ENCODE data around the gene TIMM50.

Gene TIMM50

DNA sequence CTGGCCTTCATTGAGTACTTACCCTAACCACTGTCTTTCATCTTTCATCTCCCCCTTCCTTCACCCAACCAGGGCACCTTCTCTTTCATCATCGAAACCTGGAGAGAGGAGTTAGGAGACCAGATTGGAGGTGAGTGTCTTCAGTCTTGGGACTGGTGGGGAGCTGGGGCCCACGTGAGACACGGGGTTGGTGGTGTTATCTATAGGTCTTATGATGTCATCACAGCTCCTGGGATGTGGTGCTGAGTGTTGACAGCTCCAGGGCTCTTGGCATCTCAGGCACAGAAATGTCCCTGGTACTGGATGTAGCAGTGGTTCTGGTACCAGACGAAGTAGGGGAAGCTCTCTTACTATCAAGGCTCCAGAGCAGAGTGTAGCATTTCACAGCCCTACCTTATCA is 19.9 kb downstream of the TIMM50 start:
- TF ChIP-seq, protein P1, sequence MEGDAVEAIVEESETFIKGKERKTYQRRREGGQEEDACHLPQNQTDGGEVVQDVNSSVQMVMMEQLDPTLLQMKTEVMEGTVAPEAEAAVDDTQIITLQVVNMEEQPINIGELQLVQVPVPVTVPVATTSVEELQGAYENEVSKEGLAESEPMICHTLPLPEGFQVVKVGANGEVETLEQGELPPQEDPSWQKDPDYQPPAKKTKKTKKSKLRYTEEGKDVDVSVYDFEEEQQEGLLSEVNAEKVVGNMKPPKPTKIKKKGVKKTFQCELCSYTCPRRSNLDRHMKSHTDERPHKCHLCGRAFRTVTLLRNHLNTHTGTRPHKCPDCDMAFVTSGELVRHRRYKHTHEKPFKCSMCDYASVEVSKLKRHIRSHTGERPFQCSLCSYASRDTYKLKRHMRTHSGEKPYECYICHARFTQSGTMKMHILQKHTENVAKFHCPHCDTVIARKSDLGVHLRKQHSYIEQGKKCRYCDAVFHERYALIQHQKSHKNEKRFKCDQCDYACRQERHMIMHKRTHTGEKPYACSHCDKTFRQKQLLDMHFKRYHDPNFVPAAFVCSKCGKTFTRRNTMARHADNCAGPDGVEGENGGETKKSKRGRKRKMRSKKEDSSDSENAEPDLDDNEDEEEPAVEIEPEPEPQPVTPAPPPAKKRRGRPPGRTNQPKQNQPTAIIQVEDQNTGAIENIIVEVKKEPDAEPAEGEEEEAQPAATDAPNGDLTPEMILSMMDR (IDR thresholded peaks at IDR 0.05; ENCODE audit: borderline replicate concordance, control extremely low read depth, extremely low read depth, insufficient read depth, missing control alignments), result no peak
- in situ Hi-C loops (cut with MboI; ENCODE audit: low sequenced_read_pairs, unreplicated experiment), result no loop called here

DNA sequence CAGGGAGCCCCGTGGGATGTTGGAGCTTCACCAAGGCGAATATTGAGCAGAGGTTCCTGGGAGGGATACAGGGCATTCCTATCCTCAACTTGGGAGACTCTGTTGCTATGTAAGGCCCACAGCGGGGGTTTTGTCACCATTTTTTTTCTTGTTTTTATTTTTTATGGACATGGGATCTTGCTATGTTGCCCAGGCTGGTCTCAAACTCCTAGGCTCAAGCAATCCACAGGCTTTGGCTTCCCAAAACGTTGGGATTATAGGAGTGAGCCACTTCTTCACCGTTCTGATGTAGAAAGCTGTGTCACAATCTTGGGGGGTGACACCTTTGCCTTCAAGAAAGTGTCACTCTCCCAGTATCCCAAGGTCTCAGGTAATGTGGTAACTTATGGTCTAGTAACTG is 20.7 kb downstream of the TIMM50 start:
- TF ChIP-seq, protein P1 (IDR thresholded peaks at IDR 0.05; ENCODE audit: borderline replicate concordance, control extremely low read depth, extremely low read depth, insufficient read depth, missing control alignments), result no peak
- in situ Hi-C loops (cut with MboI; ENCODE audit: low sequenced_read_pairs, unreplicated experiment), result no loop called here
- no peak for DNase-seq (ENCODE audit: low spot score)

More for the DNA sequence above, 19.9 kb downstream of the TIMM50 start:
- DNase-seq (ENCODE audit: low spot score), result no peak

DNA sequence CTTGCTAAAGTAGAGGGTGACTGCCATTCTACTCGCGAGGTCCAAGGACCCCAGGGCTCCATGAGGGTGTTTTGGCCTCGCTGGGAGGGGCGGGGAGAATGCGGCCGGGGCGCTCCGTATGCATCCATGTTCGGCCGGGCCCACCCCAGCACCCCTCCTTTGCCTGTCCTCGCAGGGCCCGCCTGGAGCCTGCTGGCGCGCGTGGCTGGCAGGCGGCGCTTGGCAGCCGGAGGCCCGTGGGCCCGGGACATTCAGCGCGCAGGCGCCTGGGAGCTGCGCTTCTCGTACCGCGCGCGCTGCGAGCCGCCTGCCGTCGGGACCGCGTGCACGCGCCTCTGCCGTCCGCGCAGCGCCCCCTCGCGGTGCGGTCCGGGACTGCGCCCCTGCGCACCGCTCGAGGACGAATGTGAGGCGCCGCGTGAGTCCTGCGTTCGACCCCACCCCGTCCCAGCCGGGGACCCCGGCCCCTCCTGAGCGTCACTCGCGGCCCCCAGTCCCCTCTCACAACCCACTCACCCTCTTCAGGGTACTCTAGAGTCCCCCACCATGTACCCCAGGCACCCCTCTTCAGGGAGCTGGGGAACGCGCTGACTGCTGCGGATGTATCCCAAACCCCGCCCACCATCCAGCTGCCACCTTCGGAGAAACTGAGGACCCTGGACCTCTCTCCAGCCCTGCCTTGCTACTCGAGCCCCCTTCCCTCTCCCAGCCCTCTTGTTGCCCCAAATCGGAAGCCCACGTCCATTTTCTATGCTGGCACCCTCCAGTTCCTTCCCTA is 22.2 kb downstream of the TIMM50 start:
- peak; percentile 91 for DNase-seq (ENCODE audit: low spot score)
- TF ChIP-seq, protein P1 (IDR thresholded peaks at IDR 0.05; ENCODE audit: borderline replicate concordance, control extremely low read depth, extremely low read depth, insufficient read depth, missing control alignments), result peak; percentile 92
- in situ Hi-C loops (cut with MboI; ENCODE audit: low sequenced_read_pairs, unreplicated experiment), result no loop called here

DNA sequence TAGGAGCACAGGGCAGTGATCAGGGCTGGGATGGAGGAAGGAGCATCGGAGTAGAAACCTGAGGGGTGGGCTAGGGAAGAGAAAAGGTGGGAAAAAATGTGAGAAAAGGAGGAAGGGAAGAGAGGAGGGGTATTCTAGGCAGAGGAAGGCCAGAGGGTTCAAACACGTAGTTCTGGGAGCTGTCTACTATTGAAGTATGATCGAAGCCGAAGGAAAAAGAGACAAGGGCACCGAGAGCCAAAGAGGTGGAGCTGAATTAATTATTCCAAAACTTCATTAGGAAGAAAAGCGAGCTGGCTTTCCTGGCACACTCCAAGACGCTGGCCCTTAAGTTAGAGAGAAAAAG is 25.9 kb downstream of the TIMM50 start:
- DNase-seq (ENCODE audit: low spot score), result no peak
- in situ Hi-C loops (cut with MboI; ENCODE audit: low sequenced_read_pairs, unreplicated experiment), result no loop called here
- TF ChIP-seq, protein P1 (IDR thresholded peaks at IDR 0.05; ENCODE audit: borderline replicate concordance, control extremely low read depth, extremely low read depth, insufficient read depth, missing control alignments), result no peak

DNA sequence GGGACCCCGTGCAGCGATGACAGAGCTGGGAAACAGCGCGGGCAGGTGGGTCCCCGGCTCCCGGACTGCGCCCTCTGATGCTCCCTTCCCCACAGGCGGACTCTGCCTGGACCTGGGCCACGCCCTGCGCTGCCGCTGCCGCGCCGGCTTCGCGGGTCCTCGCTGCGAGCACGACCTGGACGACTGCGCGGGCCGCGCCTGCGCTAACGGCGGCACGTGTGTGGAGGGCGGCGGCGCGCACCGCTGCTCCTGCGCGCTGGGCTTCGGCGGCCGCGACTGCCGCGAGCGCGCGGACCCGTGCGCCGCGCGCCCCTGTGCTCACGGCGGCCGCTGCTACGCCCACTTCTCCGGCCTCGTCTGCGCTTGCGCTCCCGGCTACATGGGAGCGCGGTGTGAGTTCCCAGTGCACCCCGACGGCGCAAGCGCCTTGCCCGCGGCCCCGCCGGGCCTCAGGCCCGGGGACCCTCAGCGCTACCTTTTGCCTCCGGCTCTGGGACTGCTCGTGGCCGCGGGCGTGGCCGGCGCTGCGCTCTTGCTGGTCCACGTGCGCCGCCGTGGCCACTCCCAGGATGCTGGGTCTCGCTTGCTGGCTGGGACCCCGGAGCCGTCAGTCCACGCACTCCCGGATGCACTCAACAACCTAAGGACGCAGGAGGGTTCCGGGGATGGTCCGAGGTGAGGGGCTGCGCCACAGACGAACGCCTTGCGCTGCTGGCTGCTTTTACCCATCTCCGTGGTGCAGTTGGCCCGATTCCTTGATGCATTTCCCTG is 26.5 kb downstream of the TIMM50 start:
- DNase-seq (ENCODE audit: low spot score), result peak; percentile 92
- TF ChIP-seq, protein P1 (IDR thresholded peaks at IDR 0.05; ENCODE audit: borderline replicate concordance, control extremely low read depth, extremely low read depth, insufficient read depth, missing control alignments), result no peak
- in situ Hi-C loops (cut with MboI; ENCODE audit: low sequenced_read_pairs, unreplicated experiment), result no loop called here

DNA sequence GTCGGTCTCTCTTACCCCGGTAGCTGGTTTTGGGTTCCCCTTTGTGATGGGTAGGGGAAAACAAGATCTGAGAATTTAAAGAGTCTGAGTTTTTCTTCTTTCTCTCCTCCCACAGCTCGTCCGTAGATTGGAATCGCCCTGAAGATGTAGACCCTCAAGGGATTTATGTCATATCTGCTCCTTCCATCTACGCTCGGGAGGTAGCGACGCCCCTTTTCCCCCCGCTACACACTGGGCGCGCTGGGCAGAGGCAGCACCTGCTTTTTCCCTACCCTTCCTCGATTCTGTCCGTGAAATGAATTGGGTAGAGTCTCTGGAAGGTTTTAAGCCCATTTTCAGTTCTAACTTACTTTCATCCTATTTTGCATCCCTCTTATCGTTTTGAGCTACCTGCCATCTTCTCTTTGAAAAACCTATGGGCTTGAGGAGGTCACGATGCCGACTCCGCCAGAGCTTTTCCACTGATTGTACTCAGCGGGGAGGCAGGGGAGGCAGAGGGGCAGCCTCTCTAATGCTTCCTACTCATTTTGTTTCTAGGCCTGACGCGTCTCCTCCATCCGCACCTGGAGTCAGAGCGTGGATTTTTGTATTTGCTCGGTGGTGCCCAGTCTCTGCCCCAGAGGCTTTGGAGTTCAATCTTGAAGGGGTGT is 27.2 kb downstream of the TIMM50 start:
- DNase-seq (ENCODE audit: low spot score), result no peak
- in situ Hi-C loops (cut with MboI; ENCODE audit: low sequenced_read_pairs, unreplicated experiment), result no loop called here
- TF ChIP-seq, protein P1 (IDR thresholded peaks at IDR 0.05; ENCODE audit: borderline replicate concordance, control extremely low read depth, extremely low read depth, insufficient read depth, missing control alignments), result no peak

Measured in GM13976 (cell line).